ENCODE measurements around the gene CD4. TPM values are rescaled to one million over a fixed set of nuclear protein-coding genes. Genes with fewer than 3 reads are reported as not detected.
A peak's percentile ranks its signal among the peaks of the same experiment; 100 is the strongest.
"Not testable (repeated sequence)": the region's sequence is repeated elsewhere in the genome, so short reads cannot be mapped to it uniquely, and the experiment has no call there.

The CD4 gene
- total RNA-seq, 4 donors from 2014 or later, result 1.00 to 7.9 (median 2.8) TPM

DNA sequence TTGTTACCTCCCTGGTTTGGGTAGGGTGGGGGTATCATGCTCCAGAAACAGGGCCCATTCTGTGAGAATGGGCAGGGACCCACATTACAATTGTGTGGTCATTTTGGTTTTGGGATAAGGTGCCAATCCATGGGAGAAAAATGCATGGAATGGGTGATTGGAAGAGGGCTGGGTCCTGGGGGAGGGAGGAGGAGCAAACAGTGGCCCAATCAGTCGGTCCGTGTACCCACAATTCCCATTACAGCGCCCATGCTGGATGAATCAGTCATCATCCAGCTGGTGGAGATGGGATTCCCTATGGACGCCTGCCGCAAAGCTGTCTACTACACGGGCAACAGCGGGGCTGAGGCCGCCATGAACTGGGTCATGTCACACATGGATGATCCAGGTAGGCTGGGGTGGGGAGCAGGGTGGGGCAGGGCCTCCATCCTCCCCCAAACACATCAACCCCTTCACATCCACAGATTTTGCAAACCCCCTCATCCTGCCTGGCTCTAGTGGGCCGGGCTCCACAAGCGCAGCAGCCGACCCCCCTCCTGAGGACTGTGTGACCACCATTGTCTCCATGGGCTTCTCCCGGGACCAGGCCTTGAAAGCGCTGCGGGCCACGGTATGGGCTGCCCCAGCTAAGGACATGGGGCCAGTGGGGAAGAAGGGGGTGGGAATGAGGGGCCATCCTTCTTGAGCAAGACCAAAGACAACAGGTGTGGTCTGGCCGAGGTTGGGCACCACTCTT lies 74.4 kb downstream of the CD4 start:
- Histone ChIP-seq H3K4me1 (peaks cover 5 to 15% (median 12%) of the 10 kb centered on the region in 4 donors), H3K4me3 (no peak overlapping the region), H3K36me3 (peaks cover 0 to 44% (median 16%) of the 10 kb centered on the region in 4 donors), H3K27me3 (no peaks in the 10 kb centered on the region), H3K9me3 (no peaks in the 10 kb centered on the region), H3K27ac (no peak overlapping the region)
- intact Hi-C loops (cut with DNase I; ENCODE audit: low total_unique reads) (no loop called here), in situ Hi-C loops (cut with MboI; ENCODE audit: low pct_ligation_motif_present in 1 of 4, low pct_unique_long_range_greater_than_20kb in 1 of 4, low sequenced_read_pairs in 3 of 4) (no loop called here)
- TF ChIP-seq POLR2A (IDR thresholded peaks at IDR 0.05) (no peak), EP300 (IDR thresholded peaks at IDR 0.05; ENCODE audit: low read depth) (no peak), POLR2AphosphoS5 (IDR thresholded peaks at IDR 0.05) (no peak)
- TF ChIP-seq, protein P1, sequence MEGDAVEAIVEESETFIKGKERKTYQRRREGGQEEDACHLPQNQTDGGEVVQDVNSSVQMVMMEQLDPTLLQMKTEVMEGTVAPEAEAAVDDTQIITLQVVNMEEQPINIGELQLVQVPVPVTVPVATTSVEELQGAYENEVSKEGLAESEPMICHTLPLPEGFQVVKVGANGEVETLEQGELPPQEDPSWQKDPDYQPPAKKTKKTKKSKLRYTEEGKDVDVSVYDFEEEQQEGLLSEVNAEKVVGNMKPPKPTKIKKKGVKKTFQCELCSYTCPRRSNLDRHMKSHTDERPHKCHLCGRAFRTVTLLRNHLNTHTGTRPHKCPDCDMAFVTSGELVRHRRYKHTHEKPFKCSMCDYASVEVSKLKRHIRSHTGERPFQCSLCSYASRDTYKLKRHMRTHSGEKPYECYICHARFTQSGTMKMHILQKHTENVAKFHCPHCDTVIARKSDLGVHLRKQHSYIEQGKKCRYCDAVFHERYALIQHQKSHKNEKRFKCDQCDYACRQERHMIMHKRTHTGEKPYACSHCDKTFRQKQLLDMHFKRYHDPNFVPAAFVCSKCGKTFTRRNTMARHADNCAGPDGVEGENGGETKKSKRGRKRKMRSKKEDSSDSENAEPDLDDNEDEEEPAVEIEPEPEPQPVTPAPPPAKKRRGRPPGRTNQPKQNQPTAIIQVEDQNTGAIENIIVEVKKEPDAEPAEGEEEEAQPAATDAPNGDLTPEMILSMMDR (IDR thresholded peaks at IDR 0.05), result no peak
- DNase-seq, result no peak
- WGBS, 2 donors (ENCODE audit: low coverage in 1 of 2), result 94% methylated on average over 16 of the region's 16 CpGs; no CpG with 5 or more reads in 1 of the 2 donors

DNA sequence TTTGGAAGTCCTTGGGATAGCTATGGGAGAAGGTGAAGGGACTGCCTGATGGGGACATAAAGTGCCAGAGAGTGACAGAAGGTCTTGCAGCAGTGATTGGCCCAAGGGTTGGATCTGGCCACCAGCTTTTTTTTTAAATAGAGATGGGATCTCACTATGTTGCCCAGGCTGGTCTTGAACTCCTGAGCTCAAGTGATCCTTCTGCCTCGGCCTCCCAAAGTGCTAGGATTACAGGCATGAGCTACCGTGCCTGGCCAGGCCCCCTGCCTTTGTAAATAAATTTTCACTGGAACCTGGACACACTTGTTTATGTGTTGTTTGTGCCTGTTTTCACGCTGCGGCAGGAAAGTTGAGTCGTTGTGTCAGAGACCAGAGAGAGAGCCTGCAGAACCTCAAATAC lies 76.0 kb downstream of the CD4 start:
- Histone ChIP-seq H3K36me3 (peaks cover 0 to 31% (median 12%) of the 10 kb centered on the region in 4 donors), H3K4me1 (peaks cover 11 to 27% (median 24%) of the 10 kb centered on the region in 4 donors)
- H3K27ac ChIP-seq; intact Hi-C loops (cut with DNase I; ENCODE audit: low total_unique reads); DNase-seq; in situ Hi-C loops (cut with MboI; ENCODE audit: low pct_ligation_motif_present in 1 of 4, low pct_unique_long_range_greater_than_20kb in 1 of 4, low sequenced_read_pairs in 3 of 4); H3K4me3 ChIP-seq; H3K27me3 ChIP-seq; H3K9me3 ChIP-seq: not testable (repeated sequence)
- 92% methylated on average over 5 of the region's 5 CpGs; no CpG with 5 or more reads in 1 of the 2 donors for WGBS, 2 donors (ENCODE audit: low coverage in 1 of 2)

DNA sequence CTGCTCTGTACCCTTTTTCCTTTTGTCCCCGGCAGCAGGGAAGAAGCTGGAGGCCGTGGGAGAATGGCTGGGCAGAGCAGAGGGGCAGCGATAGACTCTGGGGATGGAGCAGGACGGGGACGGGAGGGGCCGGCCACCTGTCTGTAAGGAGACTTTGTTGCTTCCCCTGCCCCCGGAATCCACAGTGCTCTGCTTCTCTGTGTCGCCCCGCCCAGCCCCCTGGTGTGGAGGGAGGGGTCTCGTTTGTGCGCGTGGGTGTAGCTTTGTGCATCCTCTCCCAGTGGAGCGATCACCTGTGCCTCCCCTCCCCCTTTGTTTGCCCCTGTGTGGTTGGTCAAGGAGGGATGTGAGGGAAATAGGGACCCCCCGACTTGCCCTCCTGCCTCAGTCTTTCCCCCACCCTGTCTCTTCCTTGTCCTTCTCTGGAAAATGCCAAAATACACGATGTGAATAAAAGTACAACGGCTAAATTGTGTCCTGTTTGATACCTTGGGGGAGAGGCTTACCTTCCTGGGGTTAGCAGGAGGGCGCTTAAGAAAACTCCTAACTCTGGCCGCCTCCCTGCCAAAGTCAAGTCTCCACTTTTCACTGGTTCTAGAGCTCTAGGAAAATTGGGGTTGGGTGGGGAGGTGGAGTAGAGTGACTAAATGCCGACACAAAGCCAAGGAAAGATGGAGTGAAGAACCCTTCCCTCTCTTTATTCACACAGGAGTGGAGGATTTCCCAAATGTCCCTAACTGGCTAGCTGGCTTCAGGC lies 77.0 kb downstream of the CD4 start:
- no peak for DNase-seq
- peaks cover 16 to 37% (median 31%) of the 10 kb centered on the region in 4 donors for H3K4me1 ChIP-seq
- TF ChIP-seq EP300 (IDR thresholded peaks at IDR 0.05; ENCODE audit: low read depth) (no peak), POLR2AphosphoS5 (IDR thresholded peaks at IDR 0.05) (no peak), POLR2A (IDR thresholded peaks at IDR 0.05) (no peak)
- TF ChIP-seq, protein P1 (IDR thresholded peaks at IDR 0.05), result no peak
- H3K27ac ChIP-seq, result peak overlapping the region; percentile 97 to 99 (median 98)
- peak overlapping the region in 2 of 4 donors; percentile 93 to 99 for H3K4me3 ChIP-seq
- peaks cover 0 to 30% (median 9%) of the 10 kb centered on the region in 4 donors for H3K36me3 ChIP-seq
- in situ Hi-C loops (cut with MboI; ENCODE audit: low pct_ligation_motif_present in 1 of 4, low pct_unique_long_range_greater_than_20kb in 1 of 4, low sequenced_read_pairs in 3 of 4), result no loop called here
- H3K27me3 ChIP-seq, result no peaks in the 10 kb centered on the region
- WGBS, 2 donors (ENCODE audit: low coverage in 1 of 2), result 76 to 82% methylated on average over 4 to 19 of the region's 19 CpGs
- intact Hi-C loops (cut with DNase I; ENCODE audit: low total_unique reads), result loop anchor here (2.0 kb wide), 1 partner anchor 242 kb away; the partner anchor contains the start of gene C1RL
- H3K9me3 ChIP-seq, result no peaks in the 10 kb centered on the region

DNA sequence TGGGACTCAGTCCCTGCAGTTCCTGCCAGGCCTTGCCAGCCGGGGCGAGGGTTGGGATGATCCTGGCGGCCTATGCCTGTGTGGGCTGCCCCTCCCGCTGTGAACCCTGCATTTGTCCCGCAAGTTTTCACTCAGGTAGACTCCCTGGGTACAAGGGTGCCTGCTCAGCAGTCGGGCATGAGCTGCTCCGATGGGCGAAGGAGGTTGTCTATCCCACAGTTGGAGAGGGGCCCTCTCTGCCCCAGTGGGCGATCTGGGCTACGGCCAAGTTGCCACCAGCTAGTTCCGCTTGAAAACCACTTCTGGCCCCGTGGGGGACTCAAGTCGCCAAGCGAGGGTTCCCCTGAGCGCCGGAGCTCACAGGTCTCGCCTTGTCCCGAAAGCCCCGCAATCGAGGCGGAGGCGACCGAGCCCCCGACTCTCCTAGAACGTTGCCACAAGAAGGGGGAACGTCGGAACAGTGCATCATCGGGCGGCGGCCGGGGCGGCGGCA lies 77.6 kb downstream of the CD4 start:
- Histone ChIP-seq H3K27me3 (no peaks in the 10 kb centered on the region), H3K27ac (peak overlapping the region; percentile 97 to 99 (median 98)), H3K36me3 (peaks cover 0 to 23% (median 6%) of the 10 kb centered on the region in 4 donors), H3K9me3 (no peaks in the 10 kb centered on the region), H3K4me3 (peak overlapping the region; percentile 8 to 99 (median 90)), H3K4me1 (peaks cover 22 to 44% (median 37%) of the 10 kb centered on the region in 4 donors)
- WGBS, 2 donors (ENCODE audit: low coverage in 1 of 2), result 7% methylated on average over 16 of the region's 33 CpGs; no CpG with 5 or more reads in 1 of the 2 donors
- DNase-seq, result no peak
- TF ChIP-seq POLR2A (IDR thresholded peaks at IDR 0.05) (no peak), POLR2AphosphoS5 (IDR thresholded peaks at IDR 0.05) (no peak), EP300 (IDR thresholded peaks at IDR 0.05; ENCODE audit: low read depth) (no peak)
- TF ChIP-seq, protein P1 (IDR thresholded peaks at IDR 0.05), result no peak
- intact Hi-C loops (cut with DNase I; ENCODE audit: low total_unique reads), result loop anchor here (2.0 kb wide), 1 partner anchor 242 kb away; the partner anchor contains the start of gene C1RL
- in situ Hi-C loops (cut with MboI; ENCODE audit: low pct_ligation_motif_present in 1 of 4, low pct_unique_long_range_greater_than_20kb in 1 of 4, low sequenced_read_pairs in 3 of 4), result no loop called here
